AG10803 (cell line): ENCODE data around the gene CPEB3.
A peak's percentile ranks its signal among the peaks of the same experiment; 100 is the strongest.

ENCODE experiments used
- DNase-seq: peaks from one replicate; pipeline ENCODE4 v3.0.0; 2010; ENCODE audit warnings: low read depth
- H3K4me3 ChIP-seq: 2 replicates; pipeline ENCODE4 v1.5.1; 2011; ENCODE audit warnings: mild to moderate bottlenecking, low read length, control low read depth
- CTCF ChIP-seq: conservative IDR thresholded peaks from 2 replicates; pipeline ENCODE4 v1.5.1; 2011; ENCODE audit warnings: mild to moderate bottlenecking, low read length, control low read depth, inconsistent platforms

Gene CPEB3

GRCh38 chr10:92011560-92012214, 279.2 kb downstream of the CPEB3 start:
- no peak overlapping the region for H3K4me3 ChIP-seq
- DNase-seq: peak; percentile 14
- TF ChIP-seq CTCF: no peak

- DNase-seq: no peak
- no peak for TF ChIP-seq CTCF
- no peak overlapping the region for H3K4me3 ChIP-seq
These were observed 280.7 kb downstream of the CPEB3 start for GRCh38 chr10:92010047-92010735.

- TF ChIP-seq CTCF: no peak
These were observed 281.4 kb downstream of the CPEB3 start for GRCh38 chr10:92009445-92009844.

GRCh38 chr10:92005978-92006377, 284.9 kb downstream of the CPEB3 start:
- TF ChIP-seq CTCF: no peak
- no peak for DNase-seq
- H3K4me3 ChIP-seq: no peak overlapping the region

More at GRCh38 chr10:92009445-92009844, 281.4 kb downstream of the CPEB3 start:
- H3K4me3 ChIP-seq: no peak overlapping the region
- no peak for DNase-seq

- no peak overlapping the region for H3K4me3 ChIP-seq
- no peak for DNase-seq
- TF ChIP-seq CTCF: no peak
These were observed 287.6 kb downstream of the CPEB3 start for GRCh38 chr10:92003258-92003657.

GRCh38 chr10:92001995-92002394, 288.9 kb downstream of the CPEB3 start:
- no peak for TF ChIP-seq CTCF
- H3K4me3 ChIP-seq: no peak overlapping the region
- no peak for DNase-seq

GRCh38 chr10:92001581-92001980, 289.3 kb downstream of the CPEB3 start:
- DNase-seq: no peak
- no peak for TF ChIP-seq CTCF
- no peak overlapping the region for H3K4me3 ChIP-seq
